GM12891 (cell line): ENCODE measurements around the gene HSD17B12.

Source experiments
- POLR2A ChIP-seq: IDR thresholded peaks from 2 replicates; pipeline ENCODE4 v1.6.1; 2011; ENCODE audit warnings: low read depth, low read length, control low read depth
- POLR2AphosphoS5 ChIP-seq: IDR thresholded peaks from 2 replicates; pipeline ENCODE4 v1.6.1; 2011; ENCODE audit warnings: low read depth, low read length, control low read depth
- POU2F2 ChIP-seq: IDR thresholded peaks from 2 replicates; pipeline ENCODE4 v1.6.1; 2011; ENCODE audit warnings: low read depth, mild to moderate bottlenecking, control low read depth, low read length, moderate library complexity
- SPI1 ChIP-seq: IDR thresholded peaks from 2 replicates; pipeline ENCODE4 v1.6.1; 2011; ENCODE audit warnings: low read depth, low read length, control low read depth
- TAF1 ChIP-seq: IDR thresholded peaks from 2 replicates; pipeline ENCODE4 v1.6.1; 2011; ENCODE audit warnings: low read depth, low read length, control low read depth

DNA sequence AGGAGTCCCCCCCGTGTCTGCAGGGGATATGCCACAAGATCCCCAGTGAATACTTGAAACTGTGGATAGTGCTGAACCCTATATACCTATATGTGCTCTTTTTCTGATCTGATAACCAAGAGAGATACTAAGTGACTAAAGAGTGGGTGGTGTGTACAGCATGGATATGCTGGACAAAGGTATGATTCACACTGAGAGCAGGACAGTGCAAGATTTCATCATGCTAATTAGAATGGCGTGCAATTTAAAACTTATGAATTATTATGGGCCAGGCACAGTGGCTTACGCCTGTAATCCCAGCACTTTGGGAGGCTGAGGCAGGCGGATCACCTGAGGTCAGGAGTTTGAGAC, 109.9 kb downstream of the HSD17B12 start:
- no peak for TF ChIP-seq POLR2A
- no peak for TF ChIP-seq POLR2AphosphoS5
- TF ChIP-seq TAF1: no peak
- TF ChIP-seq POU2F2: no peak
- no peak for TF ChIP-seq SPI1
